Head of caudate nucleus (tissue), 42 donors: ENCODE results near the gene ALDH2.
"Not testable (repeated sequence)": the region's sequence is repeated elsewhere in the genome, so short reads cannot be mapped to it uniquely, and the experiment has no call there.

Experiments
- DNase-seq, 42 donors: peaks; one replicate each; pipeline versions ENCODE4 v3.0.0 to v3.0.0-alpha.2; 2020 to 2021; ENCODE audit warnings: mixed read lengths in 7 of 42
- intact Hi-C: fragments of 100-400 bp; cut with DNase I; formaldehyde crosslinking; loops from one replicate; pipeline ENCODE4 v1.15.0; 2022

ALDH2 gene

GRCh38 chr12:111756681-111757080, 10.1 kb upstream of the ALDH2 start:
- DNase-seq, result no peak
- intact Hi-C loops, result loop anchor here (10.0 kb wide), 1 partner anchor 58 kb away; no protein-coding TSS in a partner anchor

GRCh38 chr12:111757361-111758119, 9.2 kb upstream of the ALDH2 start:
- DNase-seq, result peak in 37 of 42 donors; percentile 27 to 72 (median 55)
- intact Hi-C loops, result loop anchor here (10.0 kb wide), 1 partner anchor 57 kb away; no protein-coding TSS in a partner anchor

- intact Hi-C loops, result loop anchor here (10.0 kb wide), 1 partner anchor 57 kb away; no protein-coding TSS in a partner anchor
- peak in 3 of 42 donors; percentile 21 to 51 (median 38) for DNase-seq
Measured at GRCh38 chr12:111758120-111758561, 8.6 kb upstream of the ALDH2 start.

GRCh38 chr12:111759271-111759670, 7.5 kb upstream of the ALDH2 start:
- DNase-seq, result no peak
- intact Hi-C loops, result loop anchor here (10.0 kb wide), 1 partner anchor 56 kb away; no protein-coding TSS in a partner anchor

GRCh38 chr12:111759991-111760390, 6.7 kb upstream of the ALDH2 start:
- intact Hi-C loops, result loop anchor here (10.0 kb wide), 1 partner anchor 55 kb away; no protein-coding TSS in a partner anchor
- DNase-seq, result no peak

- intact Hi-C loops, result no loop called here
Measured at GRCh38 chr12:111761099-111761498, 5.6 kb upstream of the ALDH2 start.

GRCh38 chr12:111761706-111762105, 5.0 kb upstream of the ALDH2 start:
- intact Hi-C loops, result no loop called here
- no peak for DNase-seq

More at GRCh38 chr12:111761099-111761498, 5.6 kb upstream of the ALDH2 start:
- DNase-seq, result no peak

- DNase-seq, intact Hi-C loops: not testable (repeated sequence)
Measured at GRCh38 chr12:111763552-111763951, 3.2 kb upstream of the ALDH2 start.

GRCh38 chr12:111764120-111764821, 2.5 kb upstream of the ALDH2 start:
- DNase-seq, result peak in 1 of 42 donors; percentile 30
- intact Hi-C loops, result no loop called here

- peak in 14 of 42 donors; percentile 22 to 60 (median 40) for DNase-seq
- intact Hi-C loops, result no loop called here
Measured at GRCh38 chr12:111767362-111768158, 827 bp downstream of the ALDH2 start.

GRCh38 chr12:111768159-111768895, 1.6 kb downstream of the ALDH2 start:
- intact Hi-C loops, result no loop called here

GRCh38 chr12:111769599-111769998, 2.9 kb downstream of the ALDH2 start:
- DNase-seq, result no peak

More at GRCh38 chr12:111768159-111768895, 1.6 kb downstream of the ALDH2 start:
- peak in 1 of 42 donors; percentile 40 for DNase-seq

GRCh38 chr12:111773801-111774551, 7.2 kb downstream of the ALDH2 start:
- intact Hi-C loops, result no loop called here
- DNase-seq, result peak in 33 of 42 donors; percentile 16 to 74 (median 47)

More at GRCh38 chr12:111769599-111769998, 2.9 kb downstream of the ALDH2 start:
- intact Hi-C loops, result no loop called here

- peak; percentile 19 to 80 (median 64) for DNase-seq
- intact Hi-C loops, result no loop called here
Measured at GRCh38 chr12:111775205-111776193, 8.8 kb downstream of the ALDH2 start.

- intact Hi-C loops, result no loop called here
- DNase-seq, result no peak
Measured at GRCh38 chr12:111776836-111777344, 10.2 kb downstream of the ALDH2 start.
